ENCODE results near the gene RALGPS2.

Gene RALGPS2

DNA sequence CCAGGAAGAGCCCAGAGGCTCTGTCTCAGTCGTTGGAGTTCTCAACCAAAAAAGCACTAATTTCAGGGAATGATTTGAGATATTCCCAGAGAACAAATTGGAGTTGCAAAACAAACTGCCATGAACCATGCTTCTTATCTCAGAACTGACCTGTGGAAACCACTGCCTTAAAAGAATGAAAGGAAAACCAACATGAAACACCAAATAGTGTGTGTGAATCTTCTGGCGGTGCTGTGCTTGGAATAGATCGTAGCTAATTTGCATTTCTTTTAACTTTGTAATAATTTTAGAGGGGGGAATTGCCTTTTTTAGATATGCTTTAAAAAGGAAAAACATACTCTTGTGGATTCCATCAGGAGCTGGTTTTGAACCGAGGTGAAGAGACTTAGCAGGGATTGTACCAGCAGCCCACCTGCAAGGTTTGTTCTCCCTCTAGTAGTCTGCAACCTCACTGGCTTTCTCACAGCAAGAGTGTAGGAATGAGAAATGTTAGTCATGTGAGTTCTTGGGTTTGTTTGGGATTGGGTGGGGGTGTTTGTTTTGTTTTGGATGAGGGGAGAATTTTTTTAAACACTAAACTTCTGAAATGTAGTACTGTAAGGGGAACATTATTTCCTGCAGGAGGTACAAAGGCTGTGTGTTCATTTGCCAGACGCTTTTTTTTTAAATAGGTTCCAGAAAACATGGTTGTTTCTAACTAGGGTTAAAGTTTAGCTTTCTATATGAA lies 191.6 kb downstream of the RALGPS2 start:
- Histone ChIP-seq H3K9me3 (ENCODE audit: control insufficient read depth, insufficient read depth, low read length) (no peaks in the 10 kb centered on the region), H3K27ac (ENCODE audit: low read length) (no peak overlapping the region), H3K36me3 (ENCODE audit: control insufficient read depth, insufficient read depth, low read length) (no peaks in the 10 kb centered on the region), H3K4me3 (ENCODE audit: low read length) (no peak overlapping the region), H3K27me3 (ENCODE audit: control insufficient read depth, insufficient read depth, low read length) (no peaks in the 10 kb centered on the region), H3K4me1 (ENCODE audit: control insufficient read depth, insufficient read depth, low read length) (no peaks in the 10 kb centered on the region)
- DNase-seq (ENCODE audit: low read depth, low spot score), result no peak
- no CpG with 5 or more reads among the region's 5 CpGs for WGBS (ENCODE audit: insufficient coverage, insufficient read length)

DNA sequence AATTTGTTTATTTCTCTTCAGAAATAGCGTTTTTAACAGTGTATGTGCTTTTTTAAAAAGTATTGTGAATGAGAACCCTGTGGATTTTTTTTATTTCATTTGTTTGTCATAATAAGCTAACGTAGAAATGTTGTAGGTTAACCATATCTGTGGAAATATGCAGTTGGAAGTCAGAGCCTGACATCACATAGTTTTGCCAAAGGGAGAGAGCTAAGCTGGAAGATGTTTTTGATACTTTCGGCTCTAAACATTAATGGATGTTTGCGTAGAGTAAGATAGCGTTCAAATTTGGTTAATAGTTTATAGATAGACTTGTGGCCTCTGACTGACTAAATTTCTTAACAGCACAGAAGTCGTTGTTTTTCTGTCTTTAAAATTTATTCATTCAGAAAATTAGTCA lies 193.3 kb downstream of the RALGPS2 start:
- H3K36me3 ChIP-seq (ENCODE audit: control insufficient read depth, insufficient read depth, low read length), result no peaks in the 10 kb centered on the region
- H3K9me3 ChIP-seq (ENCODE audit: control insufficient read depth, insufficient read depth, low read length), result no peaks in the 10 kb centered on the region
- H3K27me3 ChIP-seq (ENCODE audit: control insufficient read depth, insufficient read depth, low read length), result no peaks in the 10 kb centered on the region
- no peak overlapping the region for H3K4me3 ChIP-seq (ENCODE audit: low read length)
- 100% methylated on average over 2 of the region's 6 CpGs for WGBS (ENCODE audit: insufficient coverage, insufficient read length)
- no peaks in the 10 kb centered on the region for H3K4me1 ChIP-seq (ENCODE audit: control insufficient read depth, insufficient read depth, low read length)
- H3K27ac ChIP-seq (ENCODE audit: low read length), result no peak overlapping the region
- DNase-seq (ENCODE audit: low read depth, low spot score), result no peak

DNA sequence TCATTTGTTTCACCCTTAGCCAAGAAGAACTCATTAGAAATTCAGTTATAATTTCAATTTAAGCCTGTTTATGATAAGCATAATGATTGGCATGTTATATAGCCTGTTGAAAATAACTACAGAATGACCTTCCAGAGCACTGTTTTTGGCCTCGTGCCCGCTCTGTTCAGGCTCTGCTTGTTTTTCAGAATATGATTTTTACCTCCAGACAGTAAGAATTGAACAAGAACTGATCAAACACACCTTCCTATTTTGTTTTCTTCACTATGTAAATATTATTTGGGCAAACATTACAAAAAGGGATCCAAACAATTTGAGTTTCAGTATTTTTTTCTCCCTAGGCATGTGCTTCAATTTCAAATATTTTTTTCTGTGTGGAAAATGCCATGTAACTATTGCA lies 193.9 kb downstream of the RALGPS2 start:
- no peaks in the 10 kb centered on the region for H3K9me3 ChIP-seq (ENCODE audit: control insufficient read depth, insufficient read depth, low read length)
- H3K36me3 ChIP-seq (ENCODE audit: control insufficient read depth, insufficient read depth, low read length), result no peaks in the 10 kb centered on the region
- no peak for DNase-seq (ENCODE audit: low read depth, low spot score)
- WGBS (ENCODE audit: insufficient coverage, insufficient read length), result no CpG with 5 or more reads among the region's 2 CpGs
- H3K27ac ChIP-seq (ENCODE audit: low read length), result no peak overlapping the region
- H3K4me1 ChIP-seq (ENCODE audit: control insufficient read depth, insufficient read depth, low read length), result no peaks in the 10 kb centered on the region
- H3K4me3 ChIP-seq (ENCODE audit: low read length), result no peak overlapping the region
- H3K27me3 ChIP-seq (ENCODE audit: control insufficient read depth, insufficient read depth, low read length), result no peaks in the 10 kb centered on the region

DNA sequence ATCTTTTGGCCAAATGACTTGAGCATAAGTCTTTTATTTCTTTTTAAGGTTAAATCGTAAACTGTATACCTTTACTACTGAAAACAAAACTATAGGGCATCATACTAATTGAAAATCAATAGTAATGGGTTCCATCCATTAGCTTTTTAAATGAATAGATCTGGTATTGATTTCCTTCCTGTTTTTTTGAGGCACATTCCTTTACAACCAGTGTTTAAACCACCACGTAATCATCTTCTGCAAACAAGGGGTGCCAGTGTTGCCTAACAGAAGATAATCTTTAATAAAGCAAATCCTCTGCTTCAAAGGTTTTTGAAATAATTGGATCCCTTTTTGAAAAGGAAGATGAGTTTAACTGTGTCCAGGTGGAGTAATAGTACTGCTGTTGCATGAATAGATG lies 194.5 kb downstream of the RALGPS2 start:
- Histone ChIP-seq H3K4me3 (ENCODE audit: low read length) (no peak overlapping the region), H3K36me3 (ENCODE audit: control insufficient read depth, insufficient read depth, low read length) (no peaks in the 10 kb centered on the region), H3K9me3 (ENCODE audit: control insufficient read depth, insufficient read depth, low read length) (no peaks in the 10 kb centered on the region), H3K27ac (ENCODE audit: low read length) (no peak overlapping the region), H3K27me3 (ENCODE audit: control insufficient read depth, insufficient read depth, low read length) (no peaks in the 10 kb centered on the region), H3K4me1 (ENCODE audit: control insufficient read depth, insufficient read depth, low read length) (no peaks in the 10 kb centered on the region)
- no peak for DNase-seq (ENCODE audit: low read depth, low spot score)
- no CpG with 5 or more reads among the region's 2 CpGs for WGBS (ENCODE audit: insufficient coverage, insufficient read length)

DNA sequence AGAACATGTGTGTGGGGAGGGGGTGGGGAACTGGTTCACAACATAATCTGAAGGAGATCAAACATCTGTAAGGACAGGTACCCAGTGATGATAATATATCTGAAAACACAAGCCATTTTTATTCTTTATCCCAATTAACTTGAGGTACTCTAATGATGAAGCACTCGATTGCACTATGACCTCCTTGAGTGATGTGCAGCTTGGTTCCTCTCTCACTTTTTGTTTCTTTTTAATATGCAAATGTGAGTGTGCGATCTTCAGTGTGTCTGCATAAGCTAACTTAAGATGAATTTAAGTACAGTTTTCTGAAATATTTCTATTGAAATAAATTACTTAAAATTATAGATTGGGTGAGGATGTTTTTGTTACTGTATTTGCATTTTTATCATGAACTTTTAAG lies 196.5 kb downstream of the RALGPS2 start:
- WGBS (ENCODE audit: insufficient coverage, insufficient read length), result no CpG with 5 or more reads among the region's 2 CpGs

DNA sequence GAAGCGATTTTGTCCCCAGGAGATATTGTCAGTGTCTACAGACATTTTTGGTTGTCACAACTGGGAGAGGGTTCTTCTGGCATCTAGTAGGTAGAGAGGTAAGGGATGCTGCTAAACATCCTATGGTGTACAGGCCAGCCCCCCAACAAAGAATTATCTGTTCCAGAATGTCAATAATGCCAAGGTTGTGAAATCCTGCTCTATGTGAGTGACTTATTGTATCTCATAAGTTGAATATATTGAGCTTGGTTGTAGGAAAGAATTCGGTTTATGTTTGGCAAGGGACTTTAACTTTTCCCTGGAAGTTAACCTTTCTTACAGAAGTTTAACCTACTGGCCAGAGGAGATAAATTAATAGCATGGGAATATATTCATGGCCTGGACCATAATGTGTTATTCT lies 198.5 kb downstream of the RALGPS2 start:
- H3K36me3 ChIP-seq (ENCODE audit: control insufficient read depth, insufficient read depth, low read length), result no peaks in the 10 kb centered on the region
- no peak overlapping the region for H3K27ac ChIP-seq (ENCODE audit: low read length)
- no peaks in the 10 kb centered on the region for H3K9me3 ChIP-seq (ENCODE audit: control insufficient read depth, insufficient read depth, low read length)
- H3K4me3 ChIP-seq (ENCODE audit: low read length), result no peak overlapping the region
- H3K27me3 ChIP-seq (ENCODE audit: control insufficient read depth, insufficient read depth, low read length), result no peaks in the 10 kb centered on the region
- WGBS (ENCODE audit: insufficient coverage, insufficient read length), result no CpG with 5 or more reads among the region's 2 CpGs
- H3K4me1 ChIP-seq (ENCODE audit: control insufficient read depth, insufficient read depth, low read length), result no peaks in the 10 kb centered on the region; the same call in 1 of the 2 replicates
- DNase-seq (ENCODE audit: low read depth, low spot score), result no peak

More for the DNA sequence above, 196.5 kb downstream of the RALGPS2 start:
- no peak for DNase-seq (ENCODE audit: low read depth, low spot score)
- no peaks in the 10 kb centered on the region for H3K27me3 ChIP-seq (ENCODE audit: control insufficient read depth, insufficient read depth, low read length)
- no peak overlapping the region for H3K27ac ChIP-seq (ENCODE audit: low read length)
- no peaks in the 10 kb centered on the region for H3K9me3 ChIP-seq (ENCODE audit: control insufficient read depth, insufficient read depth, low read length)
- no peaks in the 10 kb centered on the region for H3K4me1 ChIP-seq (ENCODE audit: control insufficient read depth, insufficient read depth, low read length)
- H3K36me3 ChIP-seq (ENCODE audit: control insufficient read depth, insufficient read depth, low read length), result no peaks in the 10 kb centered on the region
- no peak overlapping the region for H3K4me3 ChIP-seq (ENCODE audit: low read length)

DNA sequence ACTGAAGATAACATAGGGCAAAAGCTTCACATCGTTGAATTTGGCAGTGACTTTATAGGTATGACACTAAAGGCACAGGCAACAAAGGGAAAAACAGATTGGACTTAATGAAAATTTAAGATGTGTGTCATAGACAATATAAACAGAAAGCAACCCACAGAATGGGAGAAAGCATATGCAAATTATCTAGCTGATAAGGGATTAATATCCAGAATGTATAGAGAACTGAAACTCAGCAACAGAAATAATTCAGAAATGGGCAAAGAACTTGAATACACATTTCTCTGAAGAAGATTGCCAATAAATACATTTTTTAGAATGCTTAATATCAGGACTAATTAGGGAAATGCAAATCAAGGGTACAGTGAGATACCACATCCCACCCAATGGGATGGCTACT lies 201.0 kb downstream of the RALGPS2 start:
- no CpG with 5 or more reads among the region's 1 CpG for WGBS (ENCODE audit: insufficient coverage, insufficient read length)

DNA sequence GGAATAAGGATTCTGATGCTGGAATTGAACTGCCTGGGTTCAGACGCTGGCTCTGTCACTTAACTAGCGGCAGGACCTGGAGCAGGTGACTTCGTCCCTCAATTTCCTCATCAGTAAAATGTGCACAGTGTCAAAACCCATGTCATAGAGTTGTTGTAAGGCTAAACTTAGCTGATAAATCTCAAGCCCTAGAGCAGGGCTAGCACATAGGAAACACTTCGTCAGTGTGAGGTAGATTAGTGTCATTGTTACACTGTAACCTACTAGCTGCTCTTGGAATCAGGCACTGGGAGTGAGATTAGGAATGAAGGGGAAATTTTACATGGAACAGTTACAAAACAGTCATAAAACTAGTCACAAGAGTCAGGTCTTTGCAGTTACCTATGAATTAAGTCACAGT lies 202.0 kb downstream of the RALGPS2 start:
- no CpG with 5 or more reads among the region's 4 CpGs for WGBS (ENCODE audit: insufficient coverage, insufficient read length)
- Histone ChIP-seq H3K9me3 (ENCODE audit: control insufficient read depth, insufficient read depth, low read length) (no peaks in the 10 kb centered on the region), H3K4me1 (ENCODE audit: control insufficient read depth, insufficient read depth, low read length) (no peaks in the 10 kb centered on the region; the same call in 1 of the 2 replicates), H3K27ac (ENCODE audit: low read length) (no peak overlapping the region), H3K4me3 (ENCODE audit: low read length) (no peak overlapping the region), H3K36me3 (ENCODE audit: control insufficient read depth, insufficient read depth, low read length) (no peaks in the 10 kb centered on the region), H3K27me3 (ENCODE audit: control insufficient read depth, insufficient read depth, low read length) (no peaks in the 10 kb centered on the region)
- DNase-seq (ENCODE audit: low read depth, low spot score), result no peak

More for the DNA sequence above, 201.0 kb downstream of the RALGPS2 start:
- H3K4me3 ChIP-seq (ENCODE audit: low read length), result no peak overlapping the region
- H3K4me1 ChIP-seq (ENCODE audit: control insufficient read depth, insufficient read depth, low read length), result no peaks in the 10 kb centered on the region; the same call in 1 of the 2 replicates
- no peak for DNase-seq (ENCODE audit: low read depth, low spot score)
- H3K9me3 ChIP-seq (ENCODE audit: control insufficient read depth, insufficient read depth, low read length), result no peaks in the 10 kb centered on the region
- H3K27ac ChIP-seq (ENCODE audit: low read length), result no peak overlapping the region
- H3K36me3 ChIP-seq (ENCODE audit: control insufficient read depth, insufficient read depth, low read length), result no peaks in the 10 kb centered on the region
- H3K27me3 ChIP-seq (ENCODE audit: control insufficient read depth, insufficient read depth, low read length), result no peaks in the 10 kb centered on the region

GRCh38 chr1:178928041-178928440 lies 203.0 kb downstream of the RALGPS2 start:
- no peaks in the 10 kb centered on the region; the same call in 1 of the 2 replicates for H3K4me1 ChIP-seq (ENCODE audit: control insufficient read depth, insufficient read depth, low read length)
- H3K4me3 ChIP-seq (ENCODE audit: low read length), result no peak overlapping the region
- no CpG with 5 or more reads among the region's 4 CpGs for WGBS (ENCODE audit: insufficient coverage, insufficient read length)
- no peaks in the 10 kb centered on the region for H3K36me3 ChIP-seq (ENCODE audit: control insufficient read depth, insufficient read depth, low read length)
- no peaks in the 10 kb centered on the region for H3K9me3 ChIP-seq (ENCODE audit: control insufficient read depth, insufficient read depth, low read length)
- no peak overlapping the region for H3K27ac ChIP-seq (ENCODE audit: low read length)
- DNase-seq (ENCODE audit: low read depth, low spot score), result no peak
- no peaks in the 10 kb centered on the region for H3K27me3 ChIP-seq (ENCODE audit: control insufficient read depth, insufficient read depth, low read length)

DNA sequence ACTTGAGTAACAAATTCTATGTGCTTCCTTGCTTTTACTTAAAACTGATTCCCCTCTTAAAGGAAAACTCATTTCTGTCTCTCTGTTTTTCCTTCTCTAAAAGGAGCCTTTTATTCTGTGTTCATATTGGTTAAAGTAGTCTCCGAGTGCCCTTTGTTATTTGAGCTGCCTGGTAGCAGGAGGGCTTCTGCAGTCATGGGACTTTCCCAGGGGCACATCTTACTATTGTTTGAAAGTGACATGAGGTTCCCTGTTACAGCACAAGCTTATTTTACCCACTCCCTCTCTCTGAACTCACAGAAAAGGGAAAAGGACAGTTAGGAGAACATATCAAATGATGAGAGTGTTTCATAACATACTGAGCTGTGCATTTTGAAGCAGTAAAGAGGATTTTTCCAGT lies 203.9 kb downstream of the RALGPS2 start:
- no CpG with 5 or more reads among the region's 1 CpG for WGBS (ENCODE audit: insufficient coverage, insufficient read length)
- no peaks in the 10 kb centered on the region for H3K9me3 ChIP-seq (ENCODE audit: control insufficient read depth, insufficient read depth, low read length)
- no peak overlapping the region for H3K27ac ChIP-seq (ENCODE audit: low read length)
- no peak for DNase-seq (ENCODE audit: low read depth, low spot score)
- H3K36me3 ChIP-seq (ENCODE audit: control insufficient read depth, insufficient read depth, low read length), result no peaks in the 10 kb centered on the region
- no peak overlapping the region for H3K4me3 ChIP-seq (ENCODE audit: low read length)
- H3K27me3 ChIP-seq (ENCODE audit: control insufficient read depth, insufficient read depth, low read length), result no peaks in the 10 kb centered on the region
- no peaks in the 10 kb centered on the region; the same call in 1 of the 2 replicates for H3K4me1 ChIP-seq (ENCODE audit: control insufficient read depth, insufficient read depth, low read length)

Measured in iPS DF 6.9 (cell line).